Left lung (tissue), 10 donors: ENCODE measurements around the gene S100A16. TPM values are rescaled to one million over a fixed set of nuclear protein-coding genes. Genes with fewer than 3 reads are reported as not detected.

Source experiments
- ATAC-seq: fragments of 200-7000 bp; cut with Tn5 transposase; one replicate; pipeline ENCODE4 v1.9.1; 2020; ENCODE audit warnings: moderate library complexity
- DNase-seq, 4 donors: peaks; one replicate each; pipeline ENCODE4 v3.0.0-alpha.2; 2013 to 2020
- H3K27ac ChIP-seq, 2 donors: fragments of 200-600 bp; sonication (generic) in 1 of 2; one replicate each; pipeline versions ENCODE4 v1.5.0 to v1.8.0; 2020 to 2021
- H3K27me3 ChIP-seq, 2 donors: fragments of 200-600 bp; sonication (generic) in 1 of 2; one replicate each; pipeline versions ENCODE4 v1.5.0 to v1.8.0; 2020 to 2021
- H3K36me3 ChIP-seq, 2 donors: fragments of 200-600 bp; sonication (generic) in 1 of 2; one replicate each; pipeline versions ENCODE4 v1.5.0 to v1.8.0; 2020 to 2021
- H3K4me1 ChIP-seq, 2 donors: fragments of 200-600 bp; one replicate each; pipeline ENCODE4 v1.8.0; 2021
- H3K4me3 ChIP-seq, 2 donors: fragments of 200-600 bp; sonication (generic) in 1 of 2; one replicate each; pipeline versions ENCODE4 v1.5.0 to v1.8.0; 2020 to 2021; ENCODE audit warnings: mild to moderate bottlenecking in 1 of 2
- H3K9me3 ChIP-seq, 2 donors: fragments of 200-600 bp; sonication (generic) in 1 of 2; one replicate each; pipeline versions ENCODE4 v1.5.0 to v1.8.0; 2020 to 2021
- CTCF ChIP-seq, 2 donors: fragments of 200-600 bp; sonication (generic) in 1 of 2; IDR thresholded peaks; one replicate each; pipeline versions ENCODE4 v1.5.0 to v1.8.0; 2021; ENCODE audit warnings: antibody characterized with exemption in 2 of 2
- intact Hi-C, 2 donors: fragments of 100-400 bp; cut with DNase I; formaldehyde crosslinking; loops; one replicate each; pipeline versions ENCODE4 v1.11.2 to v1.14.2; 2022
- polyA plus RNA-seq, 6 donors: library from polyadenylated mRNA; unstranded; fragments of 120-200 nt; gene quantifications; one replicate each; pipeline ENCODE4 v1.2.1, GENCODE V29; 2013; ENCODE audit not compliant: insufficient read length in 6 of 6
- total RNA-seq, 2 donors: library from RNA; stranded (reverse); fragmentation: NEBNext Ultra II Directional; extraction: Animal tissue kit (Norgen Biotek cat#: 25700); gene quantifications; one replicate each; pipeline ENCODE4 v1.2.1, GENCODE V29; 2021
- donor health status: DM: no; HTN: yes; CAD: no.
- donor health status: DM: no; HTN: no; CAD: no.

Gene S100A16
- total and polyA plus RNA-seq, 8 donors: 118 to 160 (median 144) TPM

- no peaks in the 10 kb centered on the region for H3K9me3 ChIP-seq
- peaks cover 0 to 4% of the 10 kb centered on the region in 2 donors for H3K27me3 ChIP-seq
- no peak for TF ChIP-seq CTCF (IDR thresholded peaks at IDR 0.05)
- ATAC-seq (no peak), DNase-seq (peak in 1 of 4 donors; percentile 6)
- peaks cover 0 to 55% of the 10 kb centered on the region in 2 donors for H3K4me1 ChIP-seq
- H3K4me3 ChIP-seq: no peak overlapping the region
- H3K36me3 ChIP-seq: no peaks in the 10 kb centered on the region
- intact Hi-C loops: no loop called here
- H3K27ac ChIP-seq: no peak overlapping the region
Measured at GRCh38 chr1:153624965-153625611, 12.2 kb upstream of the S100A16 start.

- no peak overlapping the region for H3K27ac ChIP-seq
- ATAC-seq: peak; percentile 14
- DNase-seq: peak in 1 of 4 donors; percentile 44
- H3K4me1 ChIP-seq: peaks cover 0 to 56% of the 10 kb centered on the region in 2 donors
- H3K27me3 ChIP-seq: peaks cover 0 to 4% of the 10 kb centered on the region in 2 donors
- no peak overlapping the region for H3K4me3 ChIP-seq
- intact Hi-C loops: no loop called here
- H3K9me3 ChIP-seq: no peaks in the 10 kb centered on the region
- TF ChIP-seq CTCF (IDR thresholded peaks at IDR 0.05): no peak
- peaks cover 0 to 12% of the 10 kb centered on the region in 2 donors for H3K36me3 ChIP-seq
Measured at GRCh38 chr1:153623101-153623500, 10.2 kb upstream of the S100A16 start.

- H3K27me3 ChIP-seq: no peaks in the 10 kb centered on the region
- TF ChIP-seq CTCF (IDR thresholded peaks at IDR 0.05): no peak
- DNase-seq (peak in 1 of 4 donors; percentile 13), ATAC-seq (no peak)
- no peak overlapping the region for H3K4me3 ChIP-seq
- intact Hi-C loops: no loop called here
- H3K27ac ChIP-seq: no peak overlapping the region
- H3K9me3 ChIP-seq: no peaks in the 10 kb centered on the region
- peaks cover 0 to 12% of the 10 kb centered on the region in 2 donors for H3K36me3 ChIP-seq
- peaks cover 10 to 45% of the 10 kb centered on the region in 2 donors for H3K4me1 ChIP-seq
Measured at GRCh38 chr1:153619171-153619570, 6.2 kb upstream of the S100A16 start.

GRCh38 chr1:153617663-153618062, 4.7 kb upstream of the S100A16 start:
- ATAC-seq (peak; percentile 46), DNase-seq (peak in 3 of 4 donors; percentile 74 to 93 (median 82))
- Histone ChIP-seq H3K27ac (peak overlapping the region in 1 of 2 donors; percentile 63), H3K4me3 (no peak overlapping the region), H3K27me3 (no peaks in the 10 kb centered on the region), H3K9me3 (no peaks in the 10 kb centered on the region), H3K36me3 (peaks cover 0 to 12% of the 10 kb centered on the region in 2 donors), H3K4me1 (peaks cover 10 to 30% of the 10 kb centered on the region in 2 donors)
- peak; percentile 30 to 70 for TF ChIP-seq CTCF (IDR thresholded peaks at IDR 0.05)
- intact Hi-C loops: no loop called here

GRCh38 chr1:153616917-153617311, 4.0 kb upstream of the S100A16 start:
- no peaks in the 10 kb centered on the region for H3K9me3 ChIP-seq
- peaks cover 0 to 12% of the 10 kb centered on the region in 2 donors for H3K36me3 ChIP-seq
- TF ChIP-seq CTCF (IDR thresholded peaks at IDR 0.05): no peak
- peak overlapping the region; percentile 63 to 69 for H3K27ac ChIP-seq
- peaks cover 10 to 27% of the 10 kb centered on the region in 2 donors for H3K4me1 ChIP-seq
- intact Hi-C loops: no loop called here
- DNase-seq (peak in 2 of 4 donors; percentile 73 to 79), ATAC-seq (peak; percentile 61)
- no peaks in the 10 kb centered on the region for H3K27me3 ChIP-seq
- H3K4me3 ChIP-seq: no peak overlapping the region
